HEK293T (cell line): ENCODE results near the gene SLC9A9.

Experiments used
- BHLHE40 ChIP-seq: fragments of 450-650 bp; IDR thresholded peaks from 2 replicates; pipeline ENCODE4 v1.6.1; 2016; ENCODE audit warnings: mild to moderate bottlenecking, moderate library complexity, borderline replicate concordance
- ELF4 ChIP-seq: fragments of 450-650 bp; IDR thresholded peaks from 2 replicates; pipeline ENCODE4 v1.6.1; 2017; ENCODE audit warnings: antibody characterized with exemption
- FOXK2 ChIP-seq: fragments of 450-650 bp; IDR thresholded peaks from 2 replicates; pipeline ENCODE4 v1.6.1; 2016; ENCODE audit warnings: mild to moderate bottlenecking
- FOXM1 ChIP-seq: fragments of 450-650 bp; IDR thresholded peaks from 2 replicates; pipeline ENCODE4 v1.6.1; 2017; ENCODE audit warnings: mild to moderate bottlenecking, borderline replicate concordance
- L3MBTL2 ChIP-seq: fragments of 450-650 bp; conservative IDR thresholded peaks from 2 replicates; pipeline ENCODE4 v1.6.1; 2016; ENCODE audit warnings: mild to moderate bottlenecking
- LEF1 ChIP-seq: fragments of 450-650 bp; IDR thresholded peaks from 2 replicates; pipeline ENCODE4 v1.6.1; 2017; ENCODE audit warnings: mild to moderate bottlenecking, borderline replicate concordance
- SP1 ChIP-seq: fragments of 450-650 bp; IDR thresholded peaks from 2 replicates; pipeline ENCODE4 v1.6.1; 2017
- SUZ12 ChIP-seq: fragments of 450-650 bp; IDR thresholded peaks from 2 replicates; pipeline ENCODE4 v1.6.1; 2016; ENCODE audit warnings: mild to moderate bottlenecking
- TARDBP ChIP-seq: fragments of 450-650 bp; IDR thresholded peaks from 2 replicates; pipeline ENCODE4 v1.6.1; 2016
- ZNF384 ChIP-seq: fragments of 450-650 bp; IDR thresholded peaks from 2 replicates; pipeline ENCODE4 v1.6.1; 2016
- TF ChIP-seq, protein P1 (sequence below): fragments of 450-650 bp; IDR thresholded peaks from 2 replicates; pipeline ENCODE4 v1.6.1; 2016

DNA sequence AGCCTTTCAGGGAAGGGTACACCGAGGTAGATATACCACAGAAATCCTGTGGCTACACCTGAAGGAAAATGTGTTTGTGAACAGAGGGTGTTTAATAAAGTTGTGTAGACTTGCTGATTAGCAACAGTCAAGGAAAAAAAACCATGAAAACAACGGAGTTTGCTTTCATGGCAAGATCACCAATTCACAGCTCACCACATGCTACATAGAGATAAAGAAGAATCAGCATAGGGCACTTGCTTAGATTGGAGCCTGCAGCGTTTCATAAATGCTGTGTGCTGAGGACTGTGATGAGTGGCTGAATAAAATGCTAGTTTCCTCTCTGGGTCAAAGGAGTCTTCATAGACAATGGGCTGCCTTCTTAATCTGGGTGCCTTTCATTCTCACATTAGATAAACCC, 257.6 kb downstream of the SLC9A9 start:
- no peak for TF ChIP-seq L3MBTL2
- TF ChIP-seq ZNF384: no peak
- no peak for TF ChIP-seq SUZ12
- TF ChIP-seq ELF4: no peak
- no peak for TF ChIP-seq FOXK2
- no peak for TF ChIP-seq TARDBP
- TF ChIP-seq, protein P1, sequence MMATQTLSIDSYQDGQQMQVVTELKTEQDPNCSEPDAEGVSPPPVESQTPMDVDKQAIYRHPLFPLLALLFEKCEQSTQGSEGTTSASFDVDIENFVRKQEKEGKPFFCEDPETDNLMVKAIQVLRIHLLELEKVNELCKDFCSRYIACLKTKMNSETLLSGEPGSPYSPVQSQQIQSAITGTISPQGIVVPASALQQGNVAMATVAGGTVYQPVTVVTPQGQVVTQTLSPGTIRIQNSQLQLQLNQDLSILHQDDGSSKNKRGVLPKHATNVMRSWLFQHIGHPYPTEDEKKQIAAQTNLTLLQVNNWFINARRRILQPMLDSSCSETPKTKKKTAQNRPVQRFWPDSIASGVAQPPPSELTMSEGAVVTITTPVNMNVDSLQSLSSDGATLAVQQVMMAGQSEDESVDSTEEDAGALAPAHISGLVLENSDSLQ: no peak
- no peak for TF ChIP-seq FOXM1
- TF ChIP-seq SP1: no peak
- no peak for TF ChIP-seq LEF1
- TF ChIP-seq BHLHE40: no peak
